Embryonic facial prominence (tissue), 1 donor: ENCODE results near the gene MARCHF2.
"Not testable (repeated sequence)": the region's sequence is repeated elsewhere in the genome, so short reads cannot be mapped to it uniquely, and the experiment has no call there.

Source experiments
- DNase-seq: peaks from one replicate; pipeline ENCODE4 v3.0.0-alpha.2; 2016; ENCODE audit errors: extremely low spot score

Gene MARCHF2, protein sequence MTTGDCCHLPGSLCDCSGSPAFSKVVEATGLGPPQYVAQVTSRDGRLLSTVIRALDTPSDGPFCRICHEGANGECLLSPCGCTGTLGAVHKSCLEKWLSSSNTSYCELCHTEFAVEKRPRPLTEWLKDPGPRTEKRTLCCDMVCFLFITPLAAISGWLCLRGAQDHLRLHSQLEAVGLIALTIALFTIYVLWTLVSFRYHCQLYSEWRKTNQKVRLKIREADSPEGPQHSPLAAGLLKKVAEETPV

GRCh38 chr19:8412783-8413628 is at the start of gene MARCHF2:
Gene MARCHF2, plus strand, starts transcription at chr19:8413305. Its CDS starts 8,536 bp downstream, at chr19:8421841.
- DNase-seq: peak; percentile 86

GRCh38 chr19:8363803-8364771 is 49.0 kb upstream of the MARCHF2 start, which contains the start of gene ANGPTL4:
Gene ANGPTL4, plus strand, starts transcription at chr19:8364155. Its CDS starts 167 bp downstream, at chr19:8364322.
- DNase-seq: no peak

DNA sequence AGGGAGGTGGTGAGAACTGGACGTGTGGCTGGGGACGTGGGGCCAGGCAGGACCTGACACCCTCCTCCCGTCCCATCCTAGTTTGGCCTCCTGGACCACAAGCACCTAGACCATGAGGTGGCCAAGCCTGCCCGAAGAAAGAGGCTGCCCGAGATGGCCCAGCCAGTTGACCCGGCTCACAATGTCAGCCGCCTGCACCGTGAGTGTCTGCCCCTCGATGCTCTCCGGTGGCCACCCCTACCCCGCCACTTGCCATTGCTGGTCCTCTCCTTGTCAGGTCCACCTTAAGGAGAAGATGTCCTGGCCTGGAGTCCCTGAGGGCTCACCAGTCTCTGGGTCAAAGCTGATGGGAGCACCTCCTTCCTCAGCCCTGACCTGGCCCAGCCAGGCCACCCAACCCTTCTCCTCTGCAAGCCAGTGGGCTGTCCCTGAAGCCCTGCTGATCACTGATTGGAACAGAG is 47.0 kb upstream of the MARCHF2 start:
- no peak for DNase-seq

- DNase-seq: no peak
Observed at GRCh38 chr19:8366961-8367326, 46.2 kb upstream of the MARCHF2 start.

DNA sequence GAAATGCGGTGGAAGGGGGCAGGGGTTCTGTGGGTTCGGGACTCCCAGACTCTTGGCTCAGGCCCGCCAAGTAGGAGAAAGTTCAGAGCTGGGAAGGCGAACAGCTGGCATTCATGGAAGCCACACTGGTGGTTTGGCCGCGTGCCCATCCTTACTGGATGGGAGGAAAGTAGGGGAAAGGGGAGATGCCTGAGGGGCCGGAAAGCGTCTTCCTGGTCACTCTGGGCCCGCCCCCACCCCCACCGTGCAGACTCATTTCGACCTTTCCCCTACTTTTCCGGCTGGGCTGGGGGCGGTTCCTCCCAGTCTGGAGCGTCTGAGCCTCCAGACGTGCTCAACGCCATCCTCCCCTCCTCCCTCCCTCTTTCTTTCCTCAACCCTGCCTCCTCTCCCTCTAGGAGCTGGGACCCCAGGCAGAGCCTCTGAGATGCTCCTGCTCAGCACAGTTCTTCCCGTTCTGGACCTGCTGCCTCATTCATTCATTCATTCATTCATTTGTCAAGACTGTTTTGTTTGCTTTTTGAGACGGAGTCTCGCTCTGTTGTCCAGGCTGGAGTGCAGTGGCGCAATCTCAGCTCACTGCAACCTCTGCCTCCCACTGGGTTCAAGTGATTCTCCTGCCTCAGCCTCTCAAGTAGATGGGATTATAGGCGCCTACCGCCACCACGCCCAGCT is 45.6 kb upstream of the MARCHF2 start:
- DNase-seq: peak; percentile 89

DNA sequence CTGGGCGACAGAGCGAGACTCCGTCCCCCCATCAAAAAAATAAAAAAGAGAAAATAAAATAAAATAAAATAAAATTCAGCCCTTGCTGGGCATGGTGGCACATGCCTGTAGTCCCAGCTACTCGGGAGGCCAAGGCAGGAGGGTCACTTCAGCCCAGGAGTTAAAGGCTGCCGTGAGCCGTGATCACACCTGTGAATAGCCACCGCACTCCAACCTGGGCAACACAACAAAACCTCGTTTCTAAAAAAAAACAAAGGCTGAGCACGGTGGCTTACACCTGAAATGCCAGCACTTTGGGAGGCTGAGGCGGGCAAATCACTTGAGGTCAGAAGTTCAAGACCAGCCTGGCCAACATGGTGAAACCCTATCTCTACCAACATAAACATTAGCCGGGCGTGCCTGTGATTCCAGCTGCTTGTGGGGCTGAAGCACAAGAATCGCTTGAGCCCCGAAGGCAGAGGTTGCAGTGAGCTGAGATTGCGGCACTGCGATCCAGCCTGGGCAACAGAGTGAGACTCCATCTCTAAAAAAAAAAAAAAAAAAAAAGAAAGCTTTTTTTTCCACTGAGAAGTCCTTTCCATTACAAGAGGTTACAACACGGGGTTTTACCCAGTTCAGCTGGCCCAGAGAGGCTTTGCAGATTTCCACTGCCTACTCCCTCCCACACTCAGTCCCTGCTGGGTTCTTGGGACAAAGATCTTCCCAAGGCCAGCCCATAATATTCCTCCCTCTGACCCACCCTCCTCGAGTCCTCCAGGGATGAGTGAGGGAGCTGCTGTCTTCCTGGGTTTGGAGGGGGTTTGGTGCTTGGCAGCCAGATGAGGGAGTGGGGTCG is 42.7 kb upstream of the MARCHF2 start:
- no peak for DNase-seq

- DNase-seq: no peak
Observed at GRCh38 chr19:8371011-8371804, 41.9 kb upstream of the MARCHF2 start.

- no peak for DNase-seq
Observed at GRCh38 chr19:8373867-8374813, 39.0 kb upstream of the MARCHF2 start.

DNA sequence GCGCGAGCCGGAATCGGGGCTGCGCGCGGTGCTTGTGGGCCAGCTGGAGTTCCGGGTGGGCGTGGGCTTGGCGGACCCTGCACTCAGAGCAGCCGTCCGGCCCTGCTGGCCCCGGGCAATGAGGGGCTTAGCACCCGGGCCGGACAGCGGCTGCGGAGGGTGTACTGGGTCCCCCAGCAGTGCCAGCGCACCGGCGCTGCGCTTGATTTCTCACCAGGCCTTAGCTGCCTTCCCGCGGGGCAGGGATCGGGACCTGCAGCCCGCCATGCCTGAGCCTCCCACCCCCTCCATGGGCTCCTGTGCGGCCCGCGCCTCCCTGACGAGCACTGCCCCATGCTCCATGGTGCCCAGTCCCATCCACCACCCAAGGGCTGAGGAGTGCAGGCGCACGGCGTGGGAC is 37.3 kb upstream of the MARCHF2 start:
- not testable (repeated sequence) for DNase-seq

DNA sequence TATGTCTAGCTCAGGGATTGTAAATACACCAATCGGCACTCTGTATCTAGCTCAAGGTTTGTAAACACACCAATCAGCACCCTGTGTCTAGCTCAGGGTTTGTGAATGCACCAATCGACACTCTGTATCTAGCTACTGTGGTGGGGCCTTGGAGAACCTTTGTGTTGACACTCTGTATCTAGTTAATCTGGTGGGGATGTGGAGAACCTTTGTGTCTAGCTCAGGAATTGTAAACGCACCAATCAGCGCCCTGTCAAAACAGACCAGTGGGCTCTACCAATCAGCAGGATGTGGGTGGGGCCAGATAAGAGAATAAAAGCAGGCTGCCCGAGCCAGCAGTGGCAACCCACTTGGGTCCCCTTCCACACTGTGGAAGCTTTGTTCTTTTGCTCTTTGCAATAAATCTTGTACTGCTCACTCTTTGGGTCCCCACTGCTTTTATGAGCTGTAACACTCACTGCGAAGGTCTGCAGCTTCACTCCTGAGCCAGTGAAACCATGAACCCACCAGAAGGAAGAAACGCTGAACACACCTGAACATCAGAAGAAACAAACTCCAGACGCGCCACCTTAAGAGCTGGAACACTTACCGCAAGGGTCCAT is 36.6 kb upstream of the MARCHF2 start:
- not testable (repeated sequence) for DNase-seq

- no peak for DNase-seq
Observed at GRCh38 chr19:8377598-8377997, 35.5 kb upstream of the MARCHF2 start.

GRCh38 chr19:8379156-8379891 is 33.8 kb upstream of the MARCHF2 start:
- not testable (repeated sequence) for DNase-seq

DNA sequence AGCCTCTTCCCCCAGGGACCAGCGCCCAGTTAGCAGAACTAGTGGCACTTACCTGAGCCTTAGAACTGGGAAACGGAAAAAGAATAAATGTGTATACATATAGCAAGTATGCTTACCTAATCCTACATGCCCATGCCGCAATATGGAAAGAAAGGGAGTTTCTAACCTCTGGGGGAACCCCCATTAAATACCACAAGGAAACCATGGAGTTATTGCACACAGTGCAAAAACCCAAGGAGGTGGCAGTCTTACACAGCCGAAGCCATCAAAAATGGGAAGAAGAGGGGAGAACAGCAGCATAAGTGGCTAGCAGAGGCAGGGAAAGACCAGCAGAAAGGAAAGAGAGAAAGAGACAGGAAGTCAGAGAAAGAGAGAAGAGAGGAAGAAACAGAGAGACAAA is 28.5 kb upstream of the MARCHF2 start:
- not testable (repeated sequence) for DNase-seq

DNA sequence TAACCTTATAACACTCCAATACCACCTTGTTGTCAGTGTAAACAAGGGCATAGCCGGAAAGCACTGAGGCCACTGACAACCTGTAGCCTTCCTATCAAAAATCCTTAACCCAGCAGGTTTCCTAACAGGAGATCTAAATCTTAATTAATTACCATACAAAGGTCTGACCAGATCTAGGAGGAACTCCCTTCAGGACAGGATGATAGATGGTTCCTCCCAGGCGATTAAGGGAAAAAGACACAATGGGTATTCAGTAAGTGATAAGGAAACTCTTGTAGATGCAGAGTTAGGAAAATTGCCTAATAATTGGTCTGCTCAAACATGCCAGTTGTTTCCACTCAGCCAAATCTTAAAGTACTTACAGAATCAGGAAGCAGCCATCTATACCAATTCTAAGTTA is 28.0 kb upstream of the MARCHF2 start:
- DNase-seq: not testable (repeated sequence)

DNA sequence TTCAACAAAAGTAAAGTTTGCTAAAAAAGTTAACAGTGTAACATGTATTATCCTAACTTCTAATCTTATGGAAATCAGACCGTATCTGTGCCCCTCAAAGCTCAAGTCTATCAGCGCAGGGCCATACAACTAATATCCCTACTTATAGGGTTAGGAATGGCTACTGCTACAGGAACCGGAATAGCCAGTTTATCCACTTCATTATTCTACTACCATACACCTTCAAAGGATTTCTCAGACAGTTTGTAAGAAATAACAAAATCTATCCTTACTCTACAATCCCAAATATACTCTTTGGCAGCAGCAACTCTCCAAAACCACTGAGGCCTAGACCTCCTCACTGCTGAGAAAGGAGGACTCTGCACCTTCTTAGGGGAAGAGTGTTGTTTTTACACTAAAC is 27.5 kb upstream of the MARCHF2 start:
- DNase-seq: not testable (repeated sequence)

- not testable (repeated sequence) for DNase-seq
Observed at GRCh38 chr19:8386419-8386818, 26.7 kb upstream of the MARCHF2 start.

DNA sequence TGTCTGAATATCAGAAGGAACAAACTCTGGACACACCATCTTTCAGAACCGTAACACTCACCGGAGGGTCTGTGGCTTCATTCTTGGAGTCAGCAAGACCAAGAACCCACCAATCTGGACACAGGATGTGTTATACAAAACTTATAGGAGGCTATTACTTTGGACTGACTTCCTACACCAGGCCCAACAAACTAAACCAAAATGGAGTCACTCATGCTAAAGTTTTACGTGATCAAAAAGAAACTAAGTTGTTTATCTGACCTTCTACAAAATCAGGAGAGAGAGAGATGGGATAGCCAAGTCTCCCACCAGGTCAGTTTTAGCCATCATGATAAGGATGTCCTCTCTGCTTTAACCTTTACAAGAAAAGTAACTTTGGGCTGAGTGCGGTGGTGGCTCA is 26.1 kb upstream of the MARCHF2 start:
- no peak for DNase-seq
